ENCODE measurements around the gene USHBP1. TPM values are rescaled to one million over a fixed set of nuclear protein-coding genes. Genes with fewer than 3 reads are reported as not detected.

USHBP1 gene
- total RNA-seq, 1 experiment from 2014 or later = 0.15 TPM

DNA sequence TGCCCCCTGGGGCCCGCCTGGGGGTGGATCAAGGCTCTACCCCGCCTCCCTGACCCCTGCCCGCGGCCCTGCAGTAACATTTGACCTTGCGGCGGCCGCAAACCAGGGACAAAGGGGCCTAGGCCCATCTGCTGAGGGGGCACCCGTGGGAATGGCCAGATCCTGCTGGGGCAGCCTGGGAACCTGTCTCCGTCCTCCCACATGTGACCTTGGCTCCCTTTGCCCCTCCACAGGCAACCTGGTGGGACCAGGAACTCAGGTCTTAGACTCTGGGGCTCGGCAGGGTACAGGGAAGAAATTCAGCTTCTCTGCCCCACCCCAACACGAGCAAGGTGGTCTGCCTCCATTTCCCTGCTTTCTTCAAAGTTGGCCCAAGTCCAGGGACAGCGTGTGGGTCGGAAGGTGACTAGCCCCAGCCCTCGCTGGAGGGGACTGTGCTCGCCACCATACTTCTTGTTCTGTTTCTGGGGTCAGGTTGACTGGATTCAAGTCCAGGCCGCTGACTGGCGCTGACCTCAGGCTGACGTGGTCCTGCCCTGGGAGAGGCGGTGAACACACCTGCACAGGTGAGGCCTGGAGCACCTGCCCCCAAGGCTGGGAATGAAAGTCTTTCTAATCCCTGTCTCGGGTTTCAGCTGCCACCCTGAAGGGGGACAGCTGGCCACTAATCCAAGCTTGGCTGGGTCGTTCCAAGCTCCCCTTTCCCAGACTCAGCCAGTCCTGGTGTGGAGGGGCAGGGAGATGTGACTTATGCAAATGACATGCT lies 16.4 kb downstream of the USHBP1 start:
- intact Hi-C loops (cut with micrococcal nuclease) = no loop called here
- H3K79me2 ChIP-seq (ENCODE audit: insufficient read depth, low read length) = peaks cover 20% of the 10 kb centered on the region
- H4K20me1 ChIP-seq (ENCODE audit: insufficient read depth) = no peaks in the 10 kb centered on the region
- no peak for DNase-seq (ENCODE audit: low read depth, low spot score)
- peak overlapping the region; percentile 5 for H2AFZ ChIP-seq (ENCODE audit: low read depth, low read length, poor library complexity, severe bottlenecking)
- no peak for ATAC-seq
- H3K9ac ChIP-seq (ENCODE audit: low read length) = no peak overlapping the region; the same call in 1 of the 2 replicates
- no peak overlapping the region for H3K4me3 ChIP-seq (replicated peaks in 1 of 2; ENCODE audit: low read depth in 1 of 2, low read length in 2 of 2)
- no peak for TF ChIP-seq SP1 (IDR thresholded peaks at IDR 0.05; ENCODE audit: low read depth)
- no peak for TF ChIP-seq FOSL1 (IDR thresholded peaks at IDR 0.05; ENCODE audit: low read depth)
- TF ChIP-seq SRF (IDR thresholded peaks at IDR 0.05; ENCODE audit: low read depth) = no peak
- no peak for TF ChIP-seq ATF3 (IDR thresholded peaks at IDR 0.05)
- no peak for TF ChIP-seq CEBPB (IDR thresholded peaks at IDR 0.05; ENCODE audit: low read depth)
- no peak for TF ChIP-seq ZFX (IDR thresholded peaks at IDR 0.05)
- TF ChIP-seq POLR2AphosphoS5 (IDR thresholded peaks at IDR 0.05; ENCODE audit: low read depth, low read length) = no peak
- TF ChIP-seq, protein P1, sequence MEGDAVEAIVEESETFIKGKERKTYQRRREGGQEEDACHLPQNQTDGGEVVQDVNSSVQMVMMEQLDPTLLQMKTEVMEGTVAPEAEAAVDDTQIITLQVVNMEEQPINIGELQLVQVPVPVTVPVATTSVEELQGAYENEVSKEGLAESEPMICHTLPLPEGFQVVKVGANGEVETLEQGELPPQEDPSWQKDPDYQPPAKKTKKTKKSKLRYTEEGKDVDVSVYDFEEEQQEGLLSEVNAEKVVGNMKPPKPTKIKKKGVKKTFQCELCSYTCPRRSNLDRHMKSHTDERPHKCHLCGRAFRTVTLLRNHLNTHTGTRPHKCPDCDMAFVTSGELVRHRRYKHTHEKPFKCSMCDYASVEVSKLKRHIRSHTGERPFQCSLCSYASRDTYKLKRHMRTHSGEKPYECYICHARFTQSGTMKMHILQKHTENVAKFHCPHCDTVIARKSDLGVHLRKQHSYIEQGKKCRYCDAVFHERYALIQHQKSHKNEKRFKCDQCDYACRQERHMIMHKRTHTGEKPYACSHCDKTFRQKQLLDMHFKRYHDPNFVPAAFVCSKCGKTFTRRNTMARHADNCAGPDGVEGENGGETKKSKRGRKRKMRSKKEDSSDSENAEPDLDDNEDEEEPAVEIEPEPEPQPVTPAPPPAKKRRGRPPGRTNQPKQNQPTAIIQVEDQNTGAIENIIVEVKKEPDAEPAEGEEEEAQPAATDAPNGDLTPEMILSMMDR (IDR thresholded peaks at IDR 0.05 in 2 of 3, conservative IDR thresholded peaks at IDR 0.05 in 1 of 3; ENCODE audit: borderline replicate concordance in 1 of 3, insufficient read depth in 1 of 3, low read depth in 2 of 3, low read length in 2 of 3) = no peak
- TF ChIP-seq RAD21 (IDR thresholded peaks at IDR 0.05; ENCODE audit: low read depth) = no peak
- TF ChIP-seq, protein P2, sequence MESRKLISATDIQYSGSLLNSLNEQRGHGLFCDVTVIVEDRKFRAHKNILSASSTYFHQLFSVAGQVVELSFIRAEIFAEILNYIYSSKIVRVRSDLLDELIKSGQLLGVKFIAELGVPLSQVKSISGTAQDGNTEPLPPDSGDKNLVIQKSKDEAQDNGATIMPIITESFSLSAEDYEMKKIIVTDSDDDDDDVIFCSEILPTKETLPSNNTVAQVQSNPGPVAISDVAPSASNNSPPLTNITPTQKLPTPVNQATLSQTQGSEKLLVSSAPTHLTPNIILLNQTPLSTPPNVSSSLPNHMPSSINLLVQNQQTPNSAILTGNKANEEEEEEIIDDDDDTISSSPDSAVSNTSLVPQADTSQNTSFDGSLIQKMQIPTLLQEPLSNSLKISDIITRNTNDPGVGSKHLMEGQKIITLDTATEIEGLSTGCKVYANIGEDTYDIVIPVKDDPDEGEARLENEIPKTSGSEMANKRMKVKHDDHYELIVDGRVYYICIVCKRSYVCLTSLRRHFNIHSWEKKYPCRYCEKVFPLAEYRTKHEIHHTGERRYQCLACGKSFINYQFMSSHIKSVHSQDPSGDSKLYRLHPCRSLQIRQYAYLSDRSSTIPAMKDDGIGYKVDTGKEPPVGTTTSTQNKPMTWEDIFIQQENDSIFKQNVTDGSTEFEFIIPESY (IDR thresholded peaks at IDR 0.05; ENCODE audit: extremely low read depth, insufficient replicate concordance, low read length) = no peak
- no peak for TF ChIP-seq POLR2A (IDR thresholded peaks at IDR 0.05; ENCODE audit: borderline replicate concordance, extremely low read depth, insufficient read depth, insufficient read length)
- TF ChIP-seq EZH2 (IDR thresholded peaks at IDR 0.05) = no peak
- TF ChIP-seq, protein P3, sequence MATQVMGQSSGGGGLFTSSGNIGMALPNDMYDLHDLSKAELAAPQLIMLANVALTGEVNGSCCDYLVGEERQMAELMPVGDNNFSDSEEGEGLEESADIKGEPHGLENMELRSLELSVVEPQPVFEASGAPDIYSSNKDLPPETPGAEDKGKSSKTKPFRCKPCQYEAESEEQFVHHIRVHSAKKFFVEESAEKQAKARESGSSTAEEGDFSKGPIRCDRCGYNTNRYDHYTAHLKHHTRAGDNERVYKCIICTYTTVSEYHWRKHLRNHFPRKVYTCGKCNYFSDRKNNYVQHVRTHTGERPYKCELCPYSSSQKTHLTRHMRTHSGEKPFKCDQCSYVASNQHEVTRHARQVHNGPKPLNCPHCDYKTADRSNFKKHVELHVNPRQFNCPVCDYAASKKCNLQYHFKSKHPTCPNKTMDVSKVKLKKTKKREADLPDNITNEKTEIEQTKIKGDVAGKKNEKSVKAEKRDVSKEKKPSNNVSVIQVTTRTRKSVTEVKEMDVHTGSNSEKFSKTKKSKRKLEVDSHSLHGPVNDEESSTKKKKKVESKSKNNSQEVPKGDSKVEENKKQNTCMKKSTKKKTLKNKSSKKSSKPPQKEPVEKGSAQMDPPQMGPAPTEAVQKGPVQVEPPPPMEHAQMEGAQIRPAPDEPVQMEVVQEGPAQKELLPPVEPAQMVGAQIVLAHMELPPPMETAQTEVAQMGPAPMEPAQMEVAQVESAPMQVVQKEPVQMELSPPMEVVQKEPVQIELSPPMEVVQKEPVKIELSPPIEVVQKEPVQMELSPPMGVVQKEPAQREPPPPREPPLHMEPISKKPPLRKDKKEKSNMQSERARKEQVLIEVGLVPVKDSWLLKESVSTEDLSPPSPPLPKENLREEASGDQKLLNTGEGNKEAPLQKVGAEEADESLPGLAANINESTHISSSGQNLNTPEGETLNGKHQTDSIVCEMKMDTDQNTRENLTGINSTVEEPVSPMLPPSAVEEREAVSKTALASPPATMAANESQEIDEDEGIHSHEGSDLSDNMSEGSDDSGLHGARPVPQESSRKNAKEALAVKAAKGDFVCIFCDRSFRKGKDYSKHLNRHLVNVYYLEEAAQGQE (IDR thresholded peaks at IDR 0.05; ENCODE audit: low read depth) = no peak
- TF ChIP-seq EZH2phosphoT487 (IDR thresholded peaks at IDR 0.05; ENCODE audit: borderline replicate concordance) = no peak
- no peak for TF ChIP-seq YY1 (IDR thresholded peaks at IDR 0.05; ENCODE audit: extremely low read depth, insufficient replicate concordance, low read depth, low read length)
- TF ChIP-seq ELF1 (IDR thresholded peaks at IDR 0.05; ENCODE audit: borderline replicate concordance, low read depth) = no peak
- no peak for TF ChIP-seq SIN3A (IDR thresholded peaks at IDR 0.05; ENCODE audit: low read depth)
- POLR2A ChIA-PET = interaction anchor here (0.7 to 1.9 kb wide), 3 partner anchors 13 to 28 kb away, joined by 3 to 9 read pairs (median 7); partner anchors contain the start of gene OCEL1
- RAD21 ChIA-PET (ENCODE audit: low non-redundant PET in 1 of 2, low total read pairs in 2 of 2, uncharacterized antibody in 2 of 2, unreplicated experiment in 2 of 2) = interaction anchor here in 1 of 2 experiments (1.0 kb wide), 1 partner anchor 13 kb away, joined by 3 read pairs; no protein-coding TSS in a partner anchor
- BruUV-seq (replicated peaks) = no TSS peak
- H3K36me3 ChIP-seq (ENCODE audit: control insufficient read depth in 1 of 2, insufficient read depth in 2 of 2, low read length in 2 of 2) = no peaks in the 10 kb centered on the region
- no peaks in the 10 kb centered on the region for H3K27me3 ChIP-seq (ENCODE audit: insufficient read depth, low read length)
- H3K4me1 ChIP-seq (ENCODE audit: control insufficient read depth in 1 of 2, insufficient read depth in 2 of 2, low read length in 2 of 2) = peaks cover 42 to 58% of the 10 kb centered on the region in 2 experiments
- H3K4me2 ChIP-seq (ENCODE audit: low read length) = peak overlapping the region; percentile 94
- H3K9me3 ChIP-seq (ENCODE audit: control insufficient read depth in 1 of 2, insufficient read depth in 1 of 2, low read depth in 1 of 2, low read length in 2 of 2) = no peaks in the 10 kb centered on the region
- CTCF ChIA-PET = interaction anchor here (0.9 to 1.2 kb wide), 2 partner anchors 13 to 19 kb away, joined by 5 to 7 read pairs; partner anchors contain the start of gene BABAM1
- peak overlapping the region; percentile 80; the same call in 1 of the 2 replicates for H3K27ac ChIP-seq (ENCODE audit: low read depth, low read length)
- H3K9me2 ChIP-seq (ENCODE audit: insufficient read depth) = no peaks in the 10 kb centered on the region

Measured in HCT116 (cell line).